GM19193 (cell line): ENCODE measurements around the gene APLP2.

ENCODE experiments used
- POLR2A ChIP-seq: IDR thresholded peaks from 4 replicates; pipeline ENCODE4 v1.6.1; 2011; ENCODE audit not compliant: insufficient read depth, insufficient read length; ENCODE audit errors: extremely low read depth

APLP2 gene

GRCh38 chr11:130123414-130124040 is 53.8 kb downstream of the APLP2 start:
- TF ChIP-seq POLR2A: no peak

GRCh38 chr11:130124096-130124495 is 54.4 kb downstream of the APLP2 start:
- no peak for TF ChIP-seq POLR2A

- TF ChIP-seq POLR2A: no peak
These were observed 55.9 kb downstream of the APLP2 start for GRCh38 chr11:130125638-130126037.

- no peak for TF ChIP-seq POLR2A
These were observed 56.8 kb downstream of the APLP2 start for GRCh38 chr11:130126516-130126915.

GRCh38 chr11:130127509-130127908 is 57.8 kb downstream of the APLP2 start:
- no peak for TF ChIP-seq POLR2A

GRCh38 chr11:130128626-130129025 is 58.9 kb downstream of the APLP2 start:
- TF ChIP-seq POLR2A: no peak

GRCh38 chr11:130129922-130130321 is 60.2 kb downstream of the APLP2 start:
- TF ChIP-seq POLR2A: no peak

- no peak for TF ChIP-seq POLR2A
These were observed 62.5 kb downstream of the APLP2 start for GRCh38 chr11:130131961-130132850.

- no peak for TF ChIP-seq POLR2A
These were observed 64.0 kb downstream of the APLP2 start for GRCh38 chr11:130133716-130134115.

- TF ChIP-seq POLR2A: no peak
These were observed 66.4 kb downstream of the APLP2 start for GRCh38 chr11:130136107-130136506.

- TF ChIP-seq POLR2A: no peak
These were observed 68.3 kb downstream of the APLP2 start for GRCh38 chr11:130137999-130138398.

GRCh38 chr11:130139401-130139800 is 69.7 kb downstream of the APLP2 start:
- no peak for TF ChIP-seq POLR2A

- TF ChIP-seq POLR2A: no peak
These were observed 72.1 kb downstream of the APLP2 start for GRCh38 chr11:130141561-130142341.

- TF ChIP-seq POLR2A: no peak
These were observed 74.4 kb downstream of the APLP2 start for GRCh38 chr11:130144141-130144540.

GRCh38 chr11:130144861-130145281 is 75.2 kb downstream of the APLP2 start:
- no peak for TF ChIP-seq POLR2A
